H9 (cell line): ENCODE measurements around the gene RBM19. TPM values are rescaled to one million over a fixed set of nuclear protein-coding genes. Genes with fewer than 3 reads are reported as not detected.

ENCODE experiments used
- DNase-seq: peaks from one replicate; pipeline ENCODE4 v3.0.0-alpha.2; 2017
- H2AFZ ChIP-seq: one replicate; pipeline ENCODE4 v1.6.1; 2013; ENCODE audit warnings: mild to moderate bottlenecking, low read length, control low read depth, moderate library complexity
- H2AK5ac ChIP-seq: 2 replicates; pipeline ENCODE4 v1.6.1; 2013; ENCODE audit warnings: low read length, control low read depth, mixed read lengths; ENCODE audit not compliant: insufficient read length
- H2BK120ac ChIP-seq: one replicate; pipeline ENCODE4 v1.6.1; 2013; ENCODE audit warnings: low read depth, mild to moderate bottlenecking, low read length, control low read depth, inconsistent platforms; ENCODE audit not compliant: poor library complexity, severe bottlenecking
- H2BK12ac ChIP-seq: 2 replicates; pipeline ENCODE4 v1.6.1; 2013; ENCODE audit warnings: low read length, control low read depth, mixed read lengths, low read depth; ENCODE audit not compliant: insufficient read length
- H2BK15ac ChIP-seq: 2 replicates; pipeline ENCODE4 v1.6.1; 2013; ENCODE audit warnings: low read depth, low read length, control low read depth
- H2BK20ac ChIP-seq: one replicate; pipeline ENCODE4 v1.6.1; 2013; ENCODE audit warnings: low read depth, mild to moderate bottlenecking, low read length, control low read depth, inconsistent platforms; ENCODE audit not compliant: poor library complexity, severe bottlenecking
- H2BK5ac ChIP-seq: 2 replicates; pipeline ENCODE4 v1.6.1; 2013; ENCODE audit warnings: low read length, control low read depth, mixed read lengths; ENCODE audit not compliant: insufficient read length
- H3K14ac ChIP-seq: 2 replicates; pipeline ENCODE4 v1.6.1; 2013; ENCODE audit warnings: low read length, control low read depth; ENCODE audit not compliant: insufficient read depth
- H3K18ac ChIP-seq: 2 replicates; pipeline ENCODE4 v1.6.1; 2013; ENCODE audit warnings: low read depth, mild to moderate bottlenecking, mixed read lengths, low read length, control low read depth; ENCODE audit not compliant: insufficient read length
- H3K23ac ChIP-seq: 2 replicates; pipeline ENCODE4 v1.6.1; 2013; ENCODE audit warnings: low read length, control low read depth, mixed read lengths, low read depth; ENCODE audit not compliant: insufficient read length
- H3K23me2 ChIP-seq: 2 replicates; pipeline ENCODE4 v1.6.1; 2013; ENCODE audit warnings: low read depth, mild to moderate bottlenecking, mixed read lengths, low read length, control low read depth; ENCODE audit not compliant: insufficient read length, poor library complexity, severe bottlenecking
- H3K27ac ChIP-seq: 2 replicates; pipeline ENCODE4 v1.5.1; 2013; ENCODE audit warnings: low read length, control low read depth, mixed read lengths, low read depth; ENCODE audit not compliant: insufficient read length
- H3K27me3 ChIP-seq: 2 replicates; pipeline ENCODE4 v1.6.1; 2013; ENCODE audit warnings: low read length, control low read depth, inconsistent platforms; ENCODE audit not compliant: insufficient read depth
- H3K4ac ChIP-seq: 2 replicates; pipeline ENCODE4 v1.6.1; 2013; ENCODE audit warnings: low read depth, mild to moderate bottlenecking, control low read depth, inconsistent platforms, low read length, moderate library complexity
- H3K4me1 ChIP-seq: 2 replicates; pipeline ENCODE4 v1.6.1; 2013; ENCODE audit warnings: low read length, control low read depth, inconsistent platforms; ENCODE audit not compliant: insufficient read depth
- H3K4me2 ChIP-seq: 2 replicates; pipeline ENCODE4 v1.6.1; 2013; ENCODE audit warnings: low read length, control low read depth, mixed read lengths; ENCODE audit not compliant: insufficient read length, insufficient read depth
- H3K56ac ChIP-seq: 2 replicates; pipeline ENCODE4 v1.6.1; 2013; ENCODE audit warnings: low read depth, mild to moderate bottlenecking, mixed read lengths, low read length, control low read depth; ENCODE audit not compliant: insufficient read length
- H3K79me1 ChIP-seq: 2 replicates; pipeline ENCODE4 v1.6.1; 2013; ENCODE audit warnings: low read depth, mild to moderate bottlenecking, moderate library complexity, low read length, control low read depth, inconsistent platforms; ENCODE audit not compliant: insufficient read depth, poor library complexity, severe bottlenecking
- H3K79me2 ChIP-seq: 2 replicates; pipeline ENCODE4 v1.6.1; 2013; ENCODE audit warnings: low read length, control low read depth, inconsistent platforms; ENCODE audit not compliant: insufficient read depth
- H3K9ac ChIP-seq: 2 replicates; pipeline ENCODE4 v1.6.1; 2013; ENCODE audit warnings: low read length, control low read depth, mixed read lengths; ENCODE audit not compliant: insufficient read length; ENCODE audit errors: extremely low read depth
- H3K9me3 ChIP-seq: one replicate; pipeline ENCODE4 v1.6.1; 2013; ENCODE audit warnings: low read depth, low read length, inconsistent platforms; ENCODE audit not compliant: control insufficient read depth
- H3T11ph ChIP-seq: one replicate; pipeline ENCODE4 v1.6.1; 2013; ENCODE audit warnings: mild to moderate bottlenecking, low read length, control low read depth, inconsistent platforms
- H4K20me1 ChIP-seq: one replicate; pipeline ENCODE4 v1.6.1; 2013; ENCODE audit not compliant: control insufficient read depth, insufficient read length, insufficient read depth
- H4K5ac ChIP-seq: 2 replicates; pipeline ENCODE4 v1.6.1; 2013; ENCODE audit warnings: low read depth, mild to moderate bottlenecking, mixed read lengths, low read length, control low read depth; ENCODE audit not compliant: insufficient read length
- H4K8ac ChIP-seq: replicated peaks from 2 replicates; pipeline ENCODE4 v1.6.1; 2013; ENCODE audit warnings: low read length, control low read depth, mixed read lengths, low read depth; ENCODE audit not compliant: insufficient read length
- H4K91ac ChIP-seq: 2 replicates; pipeline ENCODE4 v1.6.1; 2013; ENCODE audit warnings: low read depth, mild to moderate bottlenecking, moderate library complexity, mixed read lengths, low read length, control low read depth; ENCODE audit not compliant: insufficient read length
- H3K27ac Mint-ChIP-seq, 3 experiments: 2 replicates in 2 of 3; 3 replicates in 1 of 3; pipeline ENCODE4 v1.8.0; 2020 to 2021; ENCODE audit warnings: mixed read lengths in 3 of 3, mild to moderate bottlenecking in 1 of 3, moderate library complexity in 1 of 3
- H3K27me3 Mint-ChIP-seq: 2 replicates; pipeline ENCODE4 v1.8.0; 2021; ENCODE audit warnings: low read depth, mild to moderate bottlenecking, moderate library complexity, mixed read lengths
- H3K36me3 Mint-ChIP-seq, 3 experiments: 2 replicates in 2 of 3; 3 replicates in 1 of 3; pipeline ENCODE4 v1.8.0; 2020 to 2021; ENCODE audit warnings: low read depth in 3 of 3, mixed read lengths in 3 of 3; ENCODE audit not compliant: insufficient read depth in 1 of 3
- H3K4me1 Mint-ChIP-seq, 2 experiments: 2 replicates each; pipeline ENCODE4 v1.8.0; 2020; ENCODE audit warnings: mixed read lengths in 2 of 2
- H3K4me3 Mint-ChIP-seq, 2 experiments: 2 replicates in 1 of 2; 3 replicates in 1 of 2; pipeline ENCODE4 v1.8.0; 2020 to 2021; ENCODE audit warnings: mild to moderate bottlenecking in 2 of 2, mixed read lengths in 2 of 2, moderate library complexity in 1 of 2
- H3K9me3 Mint-ChIP-seq, 2 experiments: 2 replicates in 1 of 2; 3 replicates in 1 of 2; pipeline ENCODE4 v1.8.0; 2020; ENCODE audit warnings: mild to moderate bottlenecking in 2 of 2, mixed read lengths in 2 of 2, moderate library complexity in 1 of 2
- WGBS: extraction: QIAGEN DNeasy Blood & Tissue Kit; methylation state at CpG from one replicate; pipeline ENCODE4 v1.1.7; 2013; ENCODE audit warnings: missing lambda C conversion rate, low lambda C conversion rate, mixed read lengths; ENCODE audit not compliant: insufficient read length; ENCODE audit errors: extremely low coverage; 5-methylcytosine and 5-hydroxymethylcytosine counted together
- total RNA-seq: library from RNA; stranded (reverse); gene quantifications from 2 replicates; pipeline ENCODE4 v1.2.1, GENCODE V29; 2021
- TF ChIP-seq, protein P1 (sequence below): fragments of 200-600 bp; sonication (generic); conservative IDR thresholded peaks from 3 replicates; pipeline ENCODE4 v1.8.0; 2021; ENCODE audit warnings: antibody characterized with exemption, mild to moderate bottlenecking

The RBM19 gene
- total RNA-seq, 1 experiment from 2014 or later, result 32.2 TPM

GRCh38 chr12:113908584-113909100 lies 57.5 kb downstream of the RBM19 start:
- Mint-ChIP-seq H3K36me3 (peaks cover 2 to 33% (median 15%) of the 10 kb centered on the region in 3 experiments; a peak in 5 of 7 replicates), H3K27me3 (no peaks in the 10 kb centered on the region), H3K27ac (no peak overlapping the region), H3K4me3 (no peak overlapping the region), H3K9me3 (no peaks in the 10 kb centered on the region), H3K4me1 (peaks cover 9 to 22% of the 10 kb centered on the region in 2 experiments)
- Histone ChIP-seq H4K8ac (no peak overlapping the region), H4K91ac (no peak overlapping the region), H3T11ph (no peak overlapping the region), H3K23me2 (no peaks in the 10 kb centered on the region), H2BK20ac (no peak overlapping the region), H3K56ac (no peak overlapping the region), H3K9ac (no peak overlapping the region), H3K27ac (no peak overlapping the region), H2AFZ (no peak overlapping the region), H4K20me1 (no peaks in the 10 kb centered on the region), H3K4me2 (no peak overlapping the region), H4K5ac (no peak overlapping the region), H3K18ac (no peak overlapping the region), H3K4me1 (no peaks in the 10 kb centered on the region), H3K4ac (no peak overlapping the region), H2AK5ac (no peak overlapping the region), H2BK12ac (no peak overlapping the region), H3K14ac (no peak overlapping the region), H3K79me1 (no peaks in the 10 kb centered on the region), H2BK15ac (no peak overlapping the region), H2BK120ac (no peak overlapping the region), H3K23ac (no peak overlapping the region), H3K27me3 (no peaks in the 10 kb centered on the region), H2BK5ac (no peak overlapping the region), H3K9me3 (no peaks in the 10 kb centered on the region), H3K79me2 (no peaks in the 10 kb centered on the region)
- no peak for DNase-seq
- no CpG with 5 or more reads among the region's 6 CpGs for WGBS
- TF ChIP-seq, protein P1, sequence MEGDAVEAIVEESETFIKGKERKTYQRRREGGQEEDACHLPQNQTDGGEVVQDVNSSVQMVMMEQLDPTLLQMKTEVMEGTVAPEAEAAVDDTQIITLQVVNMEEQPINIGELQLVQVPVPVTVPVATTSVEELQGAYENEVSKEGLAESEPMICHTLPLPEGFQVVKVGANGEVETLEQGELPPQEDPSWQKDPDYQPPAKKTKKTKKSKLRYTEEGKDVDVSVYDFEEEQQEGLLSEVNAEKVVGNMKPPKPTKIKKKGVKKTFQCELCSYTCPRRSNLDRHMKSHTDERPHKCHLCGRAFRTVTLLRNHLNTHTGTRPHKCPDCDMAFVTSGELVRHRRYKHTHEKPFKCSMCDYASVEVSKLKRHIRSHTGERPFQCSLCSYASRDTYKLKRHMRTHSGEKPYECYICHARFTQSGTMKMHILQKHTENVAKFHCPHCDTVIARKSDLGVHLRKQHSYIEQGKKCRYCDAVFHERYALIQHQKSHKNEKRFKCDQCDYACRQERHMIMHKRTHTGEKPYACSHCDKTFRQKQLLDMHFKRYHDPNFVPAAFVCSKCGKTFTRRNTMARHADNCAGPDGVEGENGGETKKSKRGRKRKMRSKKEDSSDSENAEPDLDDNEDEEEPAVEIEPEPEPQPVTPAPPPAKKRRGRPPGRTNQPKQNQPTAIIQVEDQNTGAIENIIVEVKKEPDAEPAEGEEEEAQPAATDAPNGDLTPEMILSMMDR, result no peak
